NCI-H146 (cell line): ENCODE data around the gene FAIM.
"Not testable (repeated sequence)": the region's sequence is repeated elsewhere in the genome, so short reads cannot be mapped to it uniquely, and the experiment has no call there.

ENCODE experiments used
- DNase-seq: peaks from one replicate; lab custom pipeline; 2025; lab: John Stamatoyannopoulos, UW

FAIM gene

GRCh38 chr3:138680974-138681373, 72.4 kb downstream of the FAIM start:
- not testable (repeated sequence) for DNase-seq

GRCh38 chr3:138681463-138682220, 73.1 kb downstream of the FAIM start:
- no peak for DNase-seq

DNA sequence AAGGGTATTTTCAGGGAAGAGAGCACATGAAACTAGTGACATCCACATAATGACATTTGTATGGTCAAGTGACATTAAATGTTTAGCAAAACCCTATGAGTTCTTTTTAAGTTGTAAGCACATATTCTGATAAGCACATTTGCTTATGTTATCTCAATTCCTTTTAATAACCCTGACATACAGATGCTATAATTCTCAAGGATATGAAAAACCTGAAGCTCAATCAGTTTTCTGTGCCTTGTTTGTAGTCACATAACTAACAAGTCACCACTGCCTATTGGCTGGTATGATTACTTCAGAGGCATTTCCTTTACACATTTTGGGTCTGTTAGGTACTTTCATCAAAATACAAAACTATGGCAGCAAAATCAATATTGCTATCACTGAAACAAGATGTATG, 74.1 kb downstream of the FAIM start:
- DNase-seq = no peak
